ENCODE measurements around the gene UBE2J1.

The UBE2J1 gene

GRCh38 chr6:89368107-89368506, 15.6 kb upstream of the UBE2J1 start:
- DNase-seq (ENCODE audit: low read depth in 2 of 3, low spot score in 2 of 3): peak in 1 of 3 experiments; percentile 48

GRCh38 chr6:89364586-89364985, 12.1 kb upstream of the UBE2J1 start:
- no peak for DNase-seq (ENCODE audit: low read depth in 2 of 3, low spot score in 2 of 3)

- no peak for DNase-seq (ENCODE audit: low read depth in 2 of 3, low spot score in 2 of 3)
Measured at GRCh38 chr6:89361171-89361570, 8.6 kb upstream of the UBE2J1 start.

- DNase-seq (ENCODE audit: low read depth in 2 of 3, low spot score in 2 of 3): no peak
Measured at GRCh38 chr6:89360415-89360999, 8.0 kb upstream of the UBE2J1 start.

- no peak for DNase-seq (ENCODE audit: low read depth in 2 of 3, low spot score in 2 of 3)
Measured at GRCh38 chr6:89359561-89359960, 7.0 kb upstream of the UBE2J1 start.

- no peak for DNase-seq (ENCODE audit: low read depth in 2 of 3, low spot score in 2 of 3)
Measured at GRCh38 chr6:89357390-89357789, 4.9 kb upstream of the UBE2J1 start.

GRCh38 chr6:89356642-89357170, 4.2 kb upstream of the UBE2J1 start:
- no peak for DNase-seq (ENCODE audit: low read depth in 2 of 3, low spot score in 2 of 3)

GRCh38 chr6:89355511-89356194, 3.1 kb upstream of the UBE2J1 start:
- no peak for DNase-seq (ENCODE audit: low read depth in 2 of 3, low spot score in 2 of 3)

GRCh38 chr6:89353702-89354392, 1.3 kb upstream of the UBE2J1 start:
- DNase-seq (ENCODE audit: low read depth in 2 of 3, low spot score in 2 of 3): no peak

- DNase-seq (ENCODE audit: low read depth in 2 of 3, low spot score in 2 of 3): no peak
Measured at GRCh38 chr6:89353118-89353556, 615 bp upstream of the UBE2J1 start.

- no peak for DNase-seq (ENCODE audit: low read depth in 2 of 3, low spot score in 2 of 3)
Measured at GRCh38 chr6:89351671-89352277, 748 bp downstream of the UBE2J1 start.

- no peak for DNase-seq (ENCODE audit: low read depth in 2 of 3, low spot score in 2 of 3)
Measured at GRCh38 chr6:89350281-89350966, 2.1 kb downstream of the UBE2J1 start.

- DNase-seq (ENCODE audit: low read depth in 2 of 3, low spot score in 2 of 3): no peak
Measured at GRCh38 chr6:89348372-89348771, 4.2 kb downstream of the UBE2J1 start.

GRCh38 chr6:89347825-89348224, 4.7 kb downstream of the UBE2J1 start:
- no peak for DNase-seq (ENCODE audit: low read depth in 2 of 3, low spot score in 2 of 3)

GRCh38 chr6:89346433-89346832, 6.1 kb downstream of the UBE2J1 start:
- no peak for DNase-seq (ENCODE audit: low read depth in 2 of 3, low spot score in 2 of 3)

GRCh38 chr6:89339565-89339964, 13.0 kb downstream of the UBE2J1 start:
- DNase-seq (ENCODE audit: low read depth in 2 of 3, low spot score in 2 of 3): no peak

- DNase-seq (ENCODE audit: low read depth in 2 of 3, low spot score in 2 of 3): no peak
Measured at GRCh38 chr6:89335164-89335563, 17.4 kb downstream of the UBE2J1 start.

- DNase-seq (ENCODE audit: low read depth in 2 of 3, low spot score in 2 of 3): no peak
Measured at GRCh38 chr6:89330910-89331309, 21.6 kb downstream of the UBE2J1 start.

GRCh38 chr6:89328976-89329375, 23.5 kb downstream of the UBE2J1 start:
- no peak for DNase-seq (ENCODE audit: low read depth in 2 of 3, low spot score in 2 of 3)

- no peak for DNase-seq (ENCODE audit: low read depth in 2 of 3, low spot score in 2 of 3)
Measured at GRCh38 chr6:89324304-89324703, 28.2 kb downstream of the UBE2J1 start.

- no peak for DNase-seq (ENCODE audit: low read depth in 2 of 3, low spot score in 2 of 3)
Measured at GRCh38 chr6:89323511-89323971, 29.0 kb downstream of the UBE2J1 start.

Data from activated CD8-positive, alpha-beta memory T cell treated with anti-CD3 and anti-CD28 coated beads for 48 hours (primary cell).